Stimulated activated CD8-positive, alpha-beta memory T cell treated with anti-CD3 and anti-CD28 coated beads, Interleukin-15, amount 100 ng/mL, for 24 hours (primary cell): ENCODE measurements around the gene SULT1A2.
"Not testable (repeated sequence)": the region's sequence is repeated elsewhere in the genome, so short reads cannot be mapped to it uniquely, and the experiment has no call there.

Source experiments
- DNase-seq: peaks from one replicate; pipeline ENCODE4 v3.0.0-alpha.2; 2020; ENCODE audit warnings: low read depth

The SULT1A2 gene

DNA sequence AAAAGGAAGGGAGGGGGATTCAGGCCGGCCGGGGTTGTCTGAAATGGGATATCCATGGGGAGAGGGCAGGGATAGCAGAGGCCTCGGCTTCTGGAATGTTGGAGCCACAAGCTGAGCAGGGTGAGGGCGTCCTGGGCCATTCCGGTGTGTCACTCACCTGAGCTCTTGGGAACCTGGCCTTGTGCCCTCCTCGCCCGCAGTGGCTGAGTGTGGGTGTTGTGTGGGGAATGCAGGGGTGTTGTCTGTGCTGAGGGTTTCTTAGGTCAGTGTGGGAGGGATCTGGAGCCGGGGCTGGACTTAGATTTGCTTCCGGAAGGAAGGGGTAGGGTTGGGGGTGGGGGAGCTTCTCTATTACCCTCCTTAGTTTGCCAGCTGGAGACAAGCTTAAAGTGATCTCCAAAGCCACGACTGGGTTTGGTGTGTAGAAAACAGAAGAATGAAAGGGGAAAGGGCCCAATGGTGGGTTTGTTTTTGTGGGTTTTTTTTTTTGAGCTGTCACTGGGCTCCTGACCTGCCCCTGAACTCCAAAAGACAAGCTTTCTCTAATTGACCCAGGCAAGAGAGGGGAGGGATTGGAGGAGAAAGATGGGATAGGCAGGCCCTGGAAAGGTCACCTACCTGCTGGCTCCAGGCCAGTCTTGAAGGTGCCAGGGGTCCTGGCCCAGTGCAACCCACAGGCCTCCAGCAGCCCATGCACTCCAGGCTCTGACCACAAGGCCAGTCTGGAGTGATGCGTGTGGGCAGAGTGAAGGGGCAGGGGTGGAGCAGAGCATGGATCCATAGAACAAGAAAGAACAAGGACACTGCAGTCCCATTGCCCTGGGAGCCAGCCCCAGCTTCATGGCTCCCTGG lies at the start of gene SULT1A2:
Gene SULT1A2, minus strand, starts transcription at position 211 of the 852 bp plus-strand sequence. CDS start 1,120 bp downstream, outside the sequence.
- DNase-seq, result no peak

DNA sequence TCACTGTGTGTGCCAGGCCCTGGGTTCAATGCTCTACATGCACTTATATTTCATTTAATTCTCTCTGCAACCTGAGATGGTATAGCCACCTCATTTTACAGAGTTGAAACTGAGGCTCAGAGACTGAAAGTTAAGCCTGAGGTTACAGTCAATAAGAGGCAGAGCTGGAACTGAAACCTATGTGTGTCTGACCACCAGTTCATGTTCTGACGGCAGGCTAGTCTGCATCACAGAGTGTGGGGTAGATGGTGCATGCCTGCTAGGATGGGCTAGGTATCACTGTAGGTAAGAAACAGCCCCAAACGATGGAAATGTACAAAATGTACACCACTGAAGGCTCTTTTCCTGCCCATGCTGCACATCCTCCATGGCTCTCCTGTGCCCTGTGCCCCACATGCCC lies 43.1 kb upstream of the SULT1A2 start:
- DNase-seq, result not testable (repeated sequence)

- not testable (repeated sequence) for DNase-seq
These were observed 41.5 kb upstream of the SULT1A2 start for GRCh38 chr16:28638359-28638758.

GRCh38 chr16:28637765-28638164 lies 40.9 kb upstream of the SULT1A2 start, which contains the start of gene NPIPB8:
Gene NPIPB8, plus strand, starts transcription at chr16:28638065. Its CDS starts 296 bp downstream, at chr16:28638361.
- DNase-seq, result not testable (repeated sequence)

DNA sequence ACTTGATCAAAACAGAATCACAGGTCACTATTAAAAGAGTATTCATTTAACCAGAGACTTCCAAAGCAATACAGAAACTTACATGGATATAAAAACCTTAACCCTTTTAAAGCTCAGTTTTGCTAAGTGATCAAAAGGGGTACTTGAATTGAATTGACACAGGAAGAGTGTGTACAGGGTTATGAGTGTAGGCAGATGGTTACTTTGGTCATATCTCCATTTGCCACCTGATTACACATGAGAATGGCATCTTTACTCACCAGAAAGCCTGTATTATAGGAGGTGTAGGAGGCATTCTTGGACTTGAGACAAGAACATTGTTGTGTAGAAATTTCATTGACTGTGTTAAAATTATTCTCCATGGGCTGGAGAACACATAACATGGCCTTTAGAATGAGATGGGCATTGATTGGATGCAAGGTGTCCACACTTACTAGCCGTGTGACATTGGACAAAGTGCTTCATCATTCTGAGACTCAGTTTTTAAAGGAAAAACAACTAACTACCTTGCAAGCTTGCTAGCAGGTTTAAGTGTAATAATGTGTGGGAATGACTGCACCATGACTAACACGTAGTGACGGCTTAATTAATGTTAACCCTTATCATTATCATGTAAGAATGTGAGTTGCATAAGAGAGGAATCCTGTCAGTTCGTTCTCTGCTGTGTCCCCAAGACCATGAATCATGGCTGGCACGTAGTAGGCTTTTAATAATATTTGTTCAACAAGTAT lies 39.4 kb upstream of the SULT1A2 start:
- DNase-seq, result not testable (repeated sequence)

DNA sequence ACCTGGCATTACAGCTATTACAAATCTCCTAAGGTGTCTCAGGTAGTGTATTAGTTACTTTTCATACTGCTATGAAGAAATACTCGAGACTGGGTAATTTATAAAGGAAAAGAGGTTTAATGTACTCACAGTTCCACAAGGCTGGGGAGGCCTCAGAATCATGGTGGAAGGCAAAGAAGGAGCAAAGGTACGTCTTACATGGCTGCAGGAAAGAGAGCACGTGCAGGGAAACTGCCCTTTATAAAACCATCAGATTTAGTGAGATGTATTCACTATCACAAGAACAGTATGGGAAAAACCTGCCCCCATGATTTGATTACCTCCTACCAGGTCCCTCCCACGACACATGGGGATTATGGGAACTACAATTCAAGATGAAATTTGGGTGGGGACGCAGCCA lies 34.1 kb upstream of the SULT1A2 start:
- not testable (repeated sequence) for DNase-seq

DNA sequence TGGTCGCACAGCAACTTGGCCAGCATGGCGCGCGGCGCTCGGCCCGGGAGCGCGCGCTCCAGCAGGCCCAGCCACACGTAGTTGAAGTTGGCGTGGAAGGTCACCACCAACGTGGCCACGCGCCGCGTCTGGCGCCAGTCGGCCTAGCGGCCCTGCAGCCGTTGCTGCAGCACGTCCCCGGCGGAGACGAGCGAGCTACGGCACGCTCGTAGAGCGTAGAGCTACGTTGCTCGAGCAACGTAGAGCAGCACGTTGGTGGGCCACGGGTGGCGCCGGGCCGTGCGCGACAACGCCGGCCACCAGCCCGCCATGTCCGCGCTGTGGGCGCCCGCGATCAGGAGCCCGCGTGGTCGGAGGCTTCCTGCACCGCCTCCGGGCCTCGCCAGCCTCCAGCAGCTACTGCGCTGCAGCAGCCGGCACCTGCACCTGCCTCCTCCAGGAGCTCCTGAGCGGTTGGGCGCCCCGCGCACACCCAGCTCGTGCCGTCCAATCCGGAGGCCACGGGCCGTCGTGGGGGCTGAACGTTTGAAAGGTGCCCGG lies 26.4 kb upstream of the SULT1A2 start:
- DNase-seq, result peak; percentile 27

GRCh38 chr16:28622532-28623171 lies 25.8 kb upstream of the SULT1A2 start:
- not testable (repeated sequence) for DNase-seq

GRCh38 chr16:28621481-28622155 lies 24.8 kb upstream of the SULT1A2 start:
- DNase-seq, result no peak

DNA sequence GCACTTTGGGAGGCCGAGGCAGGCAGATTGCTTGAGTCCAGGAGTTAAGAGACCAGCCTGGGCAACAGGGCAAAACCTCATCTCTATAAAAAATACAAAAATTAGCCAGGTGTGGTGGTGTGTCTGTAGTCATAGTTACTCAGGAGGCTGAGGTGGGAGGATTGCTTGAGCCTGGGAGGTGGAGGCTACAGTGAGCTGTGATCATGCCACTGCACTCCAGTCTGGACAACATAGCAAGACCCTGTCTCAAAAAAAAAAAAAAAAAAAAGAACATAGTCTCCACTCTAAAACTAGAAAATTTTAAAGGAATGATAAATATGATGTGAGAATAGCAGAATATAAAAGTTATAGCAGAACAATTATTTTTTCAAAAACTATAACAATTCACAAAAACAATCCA lies 23.5 kb upstream of the SULT1A2 start:
- DNase-seq, result not testable (repeated sequence)

- no peak for DNase-seq
These were observed 21.0 kb upstream of the SULT1A2 start for GRCh38 chr16:28617874-28618273.

DNA sequence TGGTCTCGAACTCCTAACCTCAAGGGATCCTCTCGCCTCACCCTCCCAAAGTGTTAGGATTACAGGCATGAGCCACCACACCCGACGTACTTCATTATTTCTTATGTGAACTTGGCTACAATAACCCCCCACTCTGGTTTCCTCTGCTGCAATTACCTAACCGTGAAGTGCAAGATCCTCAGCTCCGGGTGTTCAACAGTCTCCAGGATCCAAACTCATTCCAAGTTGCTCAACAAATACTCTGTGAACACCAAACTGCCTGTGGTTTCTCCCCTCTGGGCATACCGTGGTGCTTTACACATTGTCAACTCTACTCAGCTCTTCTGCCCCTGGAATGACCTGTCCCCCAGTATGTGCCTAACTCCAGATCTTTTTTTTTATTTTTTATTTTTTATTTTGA lies 19.8 kb upstream of the SULT1A2 start:
- DNase-seq, result no peak

DNA sequence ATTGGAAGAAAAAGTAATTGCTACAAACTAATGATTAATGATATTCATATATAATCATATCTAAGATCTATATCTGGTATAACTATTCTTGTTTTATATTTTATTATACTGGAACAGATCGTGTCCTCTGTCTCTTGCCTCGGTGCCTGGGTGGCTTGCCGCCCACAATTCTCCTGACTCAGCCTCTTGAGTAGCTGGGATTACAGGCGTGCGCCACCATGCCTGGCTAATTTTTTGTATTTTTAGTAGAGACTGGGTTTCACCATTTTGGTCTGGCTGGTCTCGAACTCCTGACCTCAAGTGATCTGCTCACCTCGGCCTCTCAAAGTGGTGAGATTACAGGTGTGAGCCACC lies 19.4 kb upstream of the SULT1A2 start:
- not testable (repeated sequence) for DNase-seq

DNA sequence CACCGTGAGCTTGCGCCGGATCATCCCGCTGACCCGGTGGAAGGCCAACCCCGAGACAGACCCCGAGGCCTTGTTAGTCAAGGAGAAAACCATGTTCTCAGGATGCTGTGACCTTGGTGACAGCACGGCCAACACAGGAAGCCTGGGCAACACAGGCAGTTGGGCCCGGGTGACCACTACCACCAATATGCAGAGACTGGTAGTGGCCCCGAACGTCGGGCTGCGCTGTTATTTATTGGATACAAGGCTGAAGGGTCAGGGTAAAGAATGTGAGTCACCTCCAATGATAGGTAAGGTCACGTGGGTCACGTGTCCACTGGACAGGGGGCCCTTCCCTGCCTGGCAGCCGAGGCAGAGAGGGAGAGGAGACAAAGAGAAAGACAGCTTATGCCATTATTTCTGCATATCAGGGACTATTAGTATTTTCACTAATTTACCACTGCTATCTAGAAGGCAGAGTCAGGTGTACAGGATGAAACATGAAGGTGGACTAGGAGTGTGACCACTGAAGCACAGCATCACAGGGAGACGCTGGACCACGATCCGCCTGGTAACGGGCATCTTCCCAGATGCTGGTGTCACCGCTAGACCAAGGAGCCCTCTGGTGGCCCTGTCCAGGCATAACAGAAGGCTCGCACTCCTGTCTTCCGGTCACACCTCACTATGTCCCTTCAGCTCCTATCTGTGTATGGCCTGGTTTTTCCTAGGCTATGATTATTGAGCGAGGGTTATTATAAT lies 18.8 kb upstream of the SULT1A2 start:
- DNase-seq, result not testable (repeated sequence)

GRCh38 chr16:28614561-28614960 lies 17.7 kb upstream of the SULT1A2 start:
- not testable (repeated sequence) for DNase-seq

GRCh38 chr16:28613912-28614311 lies 17.1 kb upstream of the SULT1A2 start:
- DNase-seq, result not testable (repeated sequence)

DNA sequence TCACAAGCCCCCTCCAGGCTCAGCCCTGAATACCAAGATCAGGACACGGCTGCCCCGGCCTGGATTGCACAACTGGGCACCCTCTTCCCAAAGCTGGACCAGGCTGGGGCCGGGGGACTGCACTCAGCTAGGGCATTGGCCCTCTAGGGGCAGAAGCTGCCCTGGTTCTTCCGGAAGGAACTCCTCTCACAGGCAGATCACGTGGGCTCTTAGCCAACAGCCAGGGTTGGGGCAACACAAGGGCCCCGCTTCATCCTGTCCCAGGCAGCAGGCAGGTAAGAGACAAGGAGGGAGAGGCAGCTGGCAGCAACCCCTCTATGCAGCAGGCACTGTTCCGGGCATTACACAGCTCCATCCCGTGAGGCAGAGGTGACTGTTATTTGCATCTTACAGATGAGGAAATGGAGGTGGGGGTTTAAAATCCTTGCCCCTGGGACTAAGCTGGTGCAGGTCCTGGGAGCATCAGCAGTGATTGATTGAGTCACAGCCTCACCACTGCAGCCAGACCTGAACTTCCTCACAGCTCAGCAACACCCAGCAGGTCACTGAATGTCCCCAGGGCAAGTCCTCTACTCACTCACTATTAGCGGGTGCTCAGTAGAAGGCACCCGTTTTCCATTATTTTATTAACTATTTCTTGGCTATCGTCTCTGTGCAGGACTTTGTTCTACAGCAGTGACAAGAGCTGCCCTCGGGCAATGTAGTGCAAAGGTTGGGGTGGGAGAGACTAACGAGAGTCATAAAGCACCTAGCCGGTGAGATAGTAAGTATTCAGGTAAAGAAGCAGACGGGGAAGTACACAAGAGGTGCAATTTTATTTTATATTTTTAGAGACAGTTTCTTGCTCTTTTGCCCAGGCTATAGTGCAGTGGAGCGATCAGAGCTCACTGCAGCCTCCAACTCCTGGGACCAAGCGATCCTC lies 15.8 kb upstream of the SULT1A2 start:
- not testable (repeated sequence) for DNase-seq

DNA sequence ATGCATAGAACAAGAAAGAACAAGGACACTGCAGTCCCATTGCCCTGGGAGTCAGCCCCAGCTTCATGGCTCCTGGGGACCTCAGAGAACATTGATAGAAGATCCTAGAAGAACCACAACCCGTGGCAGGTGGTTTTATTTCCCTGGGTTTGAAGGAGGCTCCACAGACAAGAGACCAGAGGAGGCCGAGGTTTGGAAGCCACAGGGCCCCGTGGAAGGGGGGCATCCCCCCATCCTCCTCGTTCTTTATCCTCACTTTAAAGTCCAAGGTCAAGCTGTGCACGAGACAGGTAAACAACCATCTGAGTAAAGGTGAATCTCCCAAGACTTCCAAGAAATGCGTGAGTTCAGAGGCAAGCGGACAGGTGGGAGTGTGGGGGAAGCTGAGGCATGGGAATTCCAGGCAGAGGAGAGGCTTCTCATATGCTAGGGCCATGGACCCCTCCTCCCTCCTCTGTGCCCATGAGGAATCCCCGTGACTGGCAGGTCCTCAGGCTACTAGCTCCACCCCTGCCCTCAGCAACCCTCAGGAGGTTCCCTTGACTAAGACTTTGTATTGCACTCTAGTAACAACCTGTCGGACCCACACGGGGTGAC lies 13.8 kb upstream of the SULT1A2 start:
- no peak for DNase-seq
